GM23338 (cell line): Measurements from ENCODE around the gene TOR1AIP1. TPM values are rescaled to one million over a fixed set of nuclear protein-coding genes. Genes with fewer than 3 reads are reported as not detected.

Experiments
- ATAC-seq: fragments of 200-7000 bp; cut with Tn5 transposase; 3 replicates; pipeline ENCODE4 v1.9.1; 2020
- DNase-seq: peaks from one replicate; pipeline ENCODE4 v3.0.0-alpha.2; 2015; ENCODE audit warnings: low spot score
- H2AFZ ChIP-seq: fragments of 200-600 bp; sonication (generic); 2 replicates; pipeline ENCODE4 v1.8.0; 2016; ENCODE audit warnings: antibody characterized with exemption, mild to moderate bottlenecking, moderate library complexity
- H3F3A ChIP-seq: fragments of 200-600 bp; sonication (generic); replicated peaks from 2 replicates; pipeline ENCODE4 v1.8.0; 2017; ENCODE audit warnings: antibody characterized with exemption, mixed run types, low read depth
- H3K27ac ChIP-seq: fragments of 200-600 bp; sonication (generic); 2 replicates; pipeline ENCODE4 v1.6.1; 2016; ENCODE audit warnings: low read depth
- H3K27me3 ChIP-seq: fragments of 200-600 bp; sonication (generic); 2 replicates; pipeline ENCODE4 v1.8.0; 2016; ENCODE audit warnings: mild to moderate bottlenecking, mixed run types, moderate library complexity; ENCODE audit not compliant: insufficient read depth
- H3K36me3 ChIP-seq: fragments of 200-600 bp; sonication (generic); 2 replicates; pipeline ENCODE4 v1.8.0; 2016; ENCODE audit warnings: mild to moderate bottlenecking; ENCODE audit not compliant: insufficient read depth
- H3K4me1 ChIP-seq: fragments of 200-600 bp; sonication (generic); 2 replicates; pipeline ENCODE4 v1.8.0; 2016; ENCODE audit warnings: mild to moderate bottlenecking, moderate library complexity; ENCODE audit not compliant: insufficient read depth
- H3K4me2 ChIP-seq: fragments of 200-600 bp; sonication (generic); 2 replicates; pipeline ENCODE4 v1.7.1; 2017; ENCODE audit warnings: mixed run types
- H3K4me3 ChIP-seq: fragments of 200-600 bp; sonication (generic); 2 replicates; pipeline ENCODE4 v1.6.1; 2016; ENCODE audit warnings: mixed run types
- H3K79me2 ChIP-seq: fragments of 200-600 bp; sonication (generic); replicated peaks from 2 replicates; pipeline ENCODE4 v1.8.0; 2017; ENCODE audit warnings: mild to moderate bottlenecking; ENCODE audit not compliant: insufficient read depth
- H3K9me2 ChIP-seq: fragments of 200-600 bp; sonication (generic); 2 replicates; pipeline ENCODE4 v1.8.0; 2017; ENCODE audit not compliant: insufficient read depth
- H4K20me1 ChIP-seq: fragments of 200-600 bp; sonication (generic); replicated peaks from 2 replicates; pipeline ENCODE4 v1.8.0; 2017; ENCODE audit warnings: mild to moderate bottlenecking; ENCODE audit not compliant: insufficient read depth
- H3K27ac Mint-ChIP-seq: 2 replicates; pipeline ENCODE4 v1.8.0; 2020; ENCODE audit warnings: inconsistent platforms, mild to moderate bottlenecking, moderate library complexity, mixed read lengths
- H3K27me3 Mint-ChIP-seq: 3 replicates; pipeline ENCODE4 v1.8.0; 2022; ENCODE audit warnings: low read depth, mild to moderate bottlenecking, moderate library complexity, mixed read lengths, inconsistent platforms; ENCODE audit not compliant: insufficient read depth, poor library complexity
- H3K36me3 Mint-ChIP-seq: 3 replicates; pipeline ENCODE4 v1.8.0; 2021; ENCODE audit warnings: low read depth, mild to moderate bottlenecking, inconsistent platforms, moderate library complexity, mixed read lengths
- H3K4me1 Mint-ChIP-seq: 3 replicates; pipeline ENCODE4 v1.8.0; 2020; ENCODE audit warnings: mild to moderate bottlenecking, inconsistent platforms, mixed read lengths
- H3K4me3 Mint-ChIP-seq: 3 replicates; pipeline ENCODE4 v1.8.0; 2021; ENCODE audit warnings: moderate library complexity, mild to moderate bottlenecking, inconsistent platforms, mixed read lengths
- H3K9me3 Mint-ChIP-seq: 3 replicates; pipeline ENCODE4 v1.8.0; 2020; ENCODE audit warnings: moderate library complexity, mild to moderate bottlenecking, inconsistent platforms, mixed read lengths
- EZH2 ChIP-seq: fragments of 200-600 bp; sonication (generic); IDR thresholded peaks from one replicate; pipeline ENCODE4 v1.8.0; 2017; ENCODE audit warnings: antibody characterized with exemption, mild to moderate bottlenecking, low read depth; ENCODE audit not compliant: unreplicated experiment
- EZH2phosphoT487 ChIP-seq: fragments of 200-600 bp; sonication (generic); IDR thresholded peaks from one replicate; pipeline ENCODE4 v1.8.1; 2018; ENCODE audit warnings: antibody characterized with exemption; ENCODE audit not compliant: unreplicated experiment
- JUNB ChIP-seq: IDR thresholded peaks from one replicate; pipeline ENCODE4 v1.6.1; 2016; ENCODE audit warnings: antibody characterized with exemption; ENCODE audit not compliant: unreplicated experiment
- POLR2AphosphoS5 ChIP-seq: IDR thresholded peaks from 2 replicates; pipeline ENCODE4 v1.6.1; 2016; ENCODE audit warnings: antibody characterized with exemption, low read depth
- STAT1 ChIP-seq: IDR thresholded peaks from one replicate; pipeline ENCODE4 v1.6.1; 2016; ENCODE audit warnings: antibody characterized with exemption; ENCODE audit not compliant: unreplicated experiment
- ZNF114 ChIP-seq: fragments of 250-450 bp; sonication (Bioruptor Pico); IDR thresholded peaks from 2 replicates; pipeline ENCODE4 v1.5.0; 2020; ENCODE audit warnings: mild to moderate bottlenecking, moderate library complexity
- ZNF331 ChIP-seq: fragments of 250-450 bp; sonication (Bioruptor Pico); IDR thresholded peaks from 2 replicates; pipeline ENCODE4 v1.5.0; 2020; ENCODE audit warnings: low read depth, mild to moderate bottlenecking, moderate library complexity
- polyA plus RNA-seq: library from polyadenylated mRNA; unstranded; fragments of >200 nt; fragmentation: Nextera tagmentation; extraction: Ambion mirVana; gene quantifications from 2 replicates; pipeline ENCODE4 v1.2.1, GENCODE V29; 2016
- total RNA-seq: library from RNA; depleted of rRNA; stranded (reverse); fragments of >200 nt; shearing (Covaris generic); gene quantifications from 2 replicates; pipeline ENCODE4 v1.2.3, GENCODE V29; 2014
- TF ChIP-seq, protein P1 (sequence below), 2 experiments: fragments of 200-600 bp in 1 of 2; sonication (generic) in 1 of 2; conservative IDR thresholded peaks; 2 replicates each; pipeline versions ENCODE4 v1.5.1 to v1.6.1; 2016 to 2017; ENCODE audit warnings: antibody characterized with exemption in 2 of 2, low read depth in 2 of 2, mild to moderate bottlenecking in 2 of 2, moderate library complexity in 1 of 2
- TF ChIP-seq, protein P2 (sequence below): fragments of 250-450 bp; sonication (Bioruptor Pico); IDR thresholded peaks from 2 replicates; pipeline ENCODE4 v1.5.0; 2020; ENCODE audit warnings: mild to moderate bottlenecking, moderate library complexity
- TF ChIP-seq, protein P3 (sequence below): IDR thresholded peaks from 2 replicates; pipeline ENCODE4 v1.6.1; 2016; ENCODE audit warnings: antibody characterized with exemption
- TF ChIP-seq, protein P4 (sequence below): IDR thresholded peaks from one replicate; pipeline ENCODE4 v1.6.1; 2018; ENCODE audit warnings: antibody characterized with exemption; ENCODE audit not compliant: unreplicated experiment

Gene TOR1AIP1
- total and polyA plus RNA-seq, 2 experiments from 2014 or later, result 16.9 to 20.6 TPM

DNA sequence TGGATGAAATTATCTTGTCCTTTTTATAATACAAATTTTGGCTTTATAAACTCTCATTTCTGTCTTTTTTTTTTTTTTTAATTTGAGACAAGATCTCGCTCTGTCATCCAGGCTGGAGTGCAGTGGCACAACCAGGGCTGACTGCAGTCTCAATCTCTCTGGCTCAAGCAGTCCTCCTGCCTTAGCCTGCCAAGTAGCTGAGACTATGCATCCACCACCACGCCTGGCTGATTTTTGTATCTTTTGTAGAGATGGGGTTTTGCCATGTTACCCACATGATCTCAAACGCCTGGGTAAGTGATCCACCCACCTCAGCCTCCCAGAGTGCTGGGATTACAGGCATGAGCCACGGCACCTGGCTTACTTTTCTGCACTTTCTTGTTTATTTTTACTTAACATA lies 7.5 kb downstream of the TOR1AIP1 start:
- no peak for ATAC-seq

More for the DNA sequence above, 7.5 kb downstream of the TOR1AIP1 start:
- no peaks in the 10 kb centered on the region for H3K9me3 Mint-ChIP-seq
- DNase-seq, result no peak
- H3K27ac ChIP-seq, result no peak overlapping the region
- no peaks in the 10 kb centered on the region for H3F3A ChIP-seq
- H3K4me1 ChIP-seq, result no peaks in the 10 kb centered on the region
- no peaks in the 10 kb centered on the region for H3K27me3 ChIP-seq
- TF ChIP-seq, protein P1, sequence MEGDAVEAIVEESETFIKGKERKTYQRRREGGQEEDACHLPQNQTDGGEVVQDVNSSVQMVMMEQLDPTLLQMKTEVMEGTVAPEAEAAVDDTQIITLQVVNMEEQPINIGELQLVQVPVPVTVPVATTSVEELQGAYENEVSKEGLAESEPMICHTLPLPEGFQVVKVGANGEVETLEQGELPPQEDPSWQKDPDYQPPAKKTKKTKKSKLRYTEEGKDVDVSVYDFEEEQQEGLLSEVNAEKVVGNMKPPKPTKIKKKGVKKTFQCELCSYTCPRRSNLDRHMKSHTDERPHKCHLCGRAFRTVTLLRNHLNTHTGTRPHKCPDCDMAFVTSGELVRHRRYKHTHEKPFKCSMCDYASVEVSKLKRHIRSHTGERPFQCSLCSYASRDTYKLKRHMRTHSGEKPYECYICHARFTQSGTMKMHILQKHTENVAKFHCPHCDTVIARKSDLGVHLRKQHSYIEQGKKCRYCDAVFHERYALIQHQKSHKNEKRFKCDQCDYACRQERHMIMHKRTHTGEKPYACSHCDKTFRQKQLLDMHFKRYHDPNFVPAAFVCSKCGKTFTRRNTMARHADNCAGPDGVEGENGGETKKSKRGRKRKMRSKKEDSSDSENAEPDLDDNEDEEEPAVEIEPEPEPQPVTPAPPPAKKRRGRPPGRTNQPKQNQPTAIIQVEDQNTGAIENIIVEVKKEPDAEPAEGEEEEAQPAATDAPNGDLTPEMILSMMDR (conservative IDR thresholded peaks at IDR 0.05; ENCODE audit: low read depth in 2 of 2), result no peak
- TF ChIP-seq POLR2AphosphoS5 (no peak), STAT1 (no peak), EZH2phosphoT487 (no peak), JUNB (no peak), ZNF114 (CRISPR knock-in tag) (no peak), ZNF331 (CRISPR knock-in tag) (no peak), EZH2 (no peak)
- TF ChIP-seq, protein P2, sequence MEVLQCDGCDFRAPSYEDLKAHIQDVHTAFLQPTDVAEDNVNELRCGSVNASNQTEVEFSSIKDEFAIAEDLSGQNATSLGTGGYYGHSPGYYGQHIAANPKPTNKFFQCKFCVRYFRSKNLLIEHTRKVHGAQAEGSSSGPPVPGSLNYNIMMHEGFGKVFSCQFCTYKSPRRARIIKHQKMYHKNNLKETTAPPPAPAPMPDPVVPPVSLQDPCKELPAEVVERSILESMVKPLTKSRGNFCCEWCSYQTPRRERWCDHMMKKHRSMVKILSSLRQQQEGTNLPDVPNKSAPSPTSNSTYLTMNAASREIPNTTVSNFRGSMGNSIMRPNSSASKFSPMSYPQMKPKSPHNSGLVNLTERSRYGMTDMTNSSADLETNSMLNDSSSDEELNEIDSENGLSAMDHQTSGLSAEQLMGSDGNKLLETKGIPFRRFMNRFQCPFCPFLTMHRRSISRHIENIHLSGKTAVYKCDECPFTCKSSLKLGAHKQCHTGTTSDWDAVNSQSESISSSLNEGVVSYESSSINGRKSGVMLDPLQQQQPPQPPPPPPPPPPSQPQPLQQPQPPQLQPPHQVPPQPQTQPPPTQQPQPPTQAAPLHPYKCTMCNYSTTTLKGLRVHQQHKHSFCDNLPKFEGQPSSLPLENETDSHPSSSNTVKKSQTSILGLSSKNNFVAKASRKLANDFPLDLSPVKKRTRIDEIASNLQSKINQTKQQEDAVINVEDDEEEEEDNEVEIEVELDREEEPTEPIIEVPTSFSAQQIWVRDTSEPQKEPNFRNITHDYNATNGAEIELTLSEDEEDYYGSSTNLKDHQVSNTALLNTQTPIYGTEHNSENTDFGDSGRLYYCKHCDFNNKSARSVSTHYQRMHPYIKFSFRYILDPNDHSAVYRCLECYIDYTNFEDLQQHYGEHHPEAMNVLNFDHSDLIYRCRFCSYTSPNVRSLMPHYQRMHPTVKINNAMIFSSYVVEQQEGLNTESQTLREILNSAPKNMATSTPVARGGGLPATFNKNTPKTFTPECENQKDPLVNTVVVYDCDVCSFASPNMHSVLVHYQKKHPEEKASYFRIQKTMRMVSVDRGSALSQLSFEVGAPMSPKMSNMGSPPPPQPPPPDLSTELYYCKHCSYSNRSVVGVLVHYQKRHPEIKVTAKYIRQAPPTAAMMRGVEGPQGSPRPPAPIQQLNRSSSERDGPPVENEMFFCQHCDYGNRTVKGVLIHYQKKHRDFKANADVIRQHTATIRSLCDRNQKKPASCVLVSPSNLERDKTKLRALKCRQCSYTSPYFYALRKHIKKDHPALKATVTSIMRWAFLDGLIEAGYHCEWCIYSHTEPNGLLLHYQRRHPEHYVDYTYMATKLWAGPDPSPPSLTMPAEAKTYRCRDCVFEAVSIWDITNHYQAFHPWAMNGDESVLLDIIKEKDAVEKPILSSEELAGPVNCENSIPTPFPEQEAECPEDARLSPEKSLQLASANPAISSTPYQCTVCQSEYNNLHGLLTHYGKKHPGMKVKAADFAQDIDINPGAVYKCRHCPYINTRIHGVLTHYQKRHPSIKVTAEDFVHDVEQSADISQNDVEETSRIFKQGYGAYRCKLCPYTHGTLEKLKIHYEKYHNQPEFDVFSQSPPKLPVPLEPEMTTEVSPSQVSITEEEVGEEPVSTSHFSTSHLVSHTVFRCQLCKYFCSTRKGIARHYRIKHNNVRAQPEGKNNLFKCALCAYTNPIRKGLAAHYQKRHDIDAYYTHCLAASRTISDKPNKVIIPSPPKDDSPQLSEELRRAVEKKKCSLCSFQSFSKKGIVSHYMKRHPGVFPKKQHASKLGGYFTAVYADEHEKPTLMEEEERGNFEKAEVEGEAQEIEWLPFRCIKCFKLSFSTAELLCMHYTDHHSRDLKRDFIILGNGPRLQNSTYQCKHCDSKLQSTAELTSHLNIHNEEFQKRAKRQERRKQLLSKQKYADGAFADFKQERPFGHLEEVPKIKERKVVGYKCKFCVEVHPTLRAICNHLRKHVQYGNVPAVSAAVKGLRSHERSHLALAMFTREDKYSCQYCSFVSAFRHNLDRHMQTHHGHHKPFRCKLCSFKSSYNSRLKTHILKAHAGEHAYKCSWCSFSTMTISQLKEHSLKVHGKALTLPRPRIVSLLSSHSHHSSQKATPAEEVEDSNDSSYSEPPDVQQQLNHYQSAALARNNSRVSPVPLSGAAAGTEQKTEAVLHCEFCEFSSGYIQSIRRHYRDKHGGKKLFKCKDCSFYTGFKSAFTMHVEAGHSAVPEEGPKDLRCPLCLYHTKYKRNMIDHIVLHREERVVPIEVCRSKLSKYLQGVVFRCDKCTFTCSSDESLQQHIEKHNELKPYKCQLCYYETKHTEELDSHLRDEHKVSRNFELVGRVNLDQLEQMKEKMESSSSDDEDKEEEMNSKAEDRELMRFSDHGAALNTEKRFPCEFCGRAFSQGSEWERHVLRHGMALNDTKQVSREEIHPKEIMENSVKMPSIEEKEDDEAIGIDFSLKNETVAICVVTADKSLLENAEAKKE, result no peak
- TF ChIP-seq, protein P3, sequence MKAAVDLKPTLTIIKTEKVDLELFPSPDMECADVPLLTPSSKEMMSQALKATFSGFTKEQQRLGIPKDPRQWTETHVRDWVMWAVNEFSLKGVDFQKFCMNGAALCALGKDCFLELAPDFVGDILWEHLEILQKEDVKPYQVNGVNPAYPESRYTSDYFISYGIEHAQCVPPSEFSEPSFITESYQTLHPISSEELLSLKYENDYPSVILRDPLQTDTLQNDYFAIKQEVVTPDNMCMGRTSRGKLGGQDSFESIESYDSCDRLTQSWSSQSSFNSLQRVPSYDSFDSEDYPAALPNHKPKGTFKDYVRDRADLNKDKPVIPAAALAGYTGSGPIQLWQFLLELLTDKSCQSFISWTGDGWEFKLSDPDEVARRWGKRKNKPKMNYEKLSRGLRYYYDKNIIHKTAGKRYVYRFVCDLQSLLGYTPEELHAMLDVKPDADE, result no peak
- TF ChIP-seq, protein P4, sequence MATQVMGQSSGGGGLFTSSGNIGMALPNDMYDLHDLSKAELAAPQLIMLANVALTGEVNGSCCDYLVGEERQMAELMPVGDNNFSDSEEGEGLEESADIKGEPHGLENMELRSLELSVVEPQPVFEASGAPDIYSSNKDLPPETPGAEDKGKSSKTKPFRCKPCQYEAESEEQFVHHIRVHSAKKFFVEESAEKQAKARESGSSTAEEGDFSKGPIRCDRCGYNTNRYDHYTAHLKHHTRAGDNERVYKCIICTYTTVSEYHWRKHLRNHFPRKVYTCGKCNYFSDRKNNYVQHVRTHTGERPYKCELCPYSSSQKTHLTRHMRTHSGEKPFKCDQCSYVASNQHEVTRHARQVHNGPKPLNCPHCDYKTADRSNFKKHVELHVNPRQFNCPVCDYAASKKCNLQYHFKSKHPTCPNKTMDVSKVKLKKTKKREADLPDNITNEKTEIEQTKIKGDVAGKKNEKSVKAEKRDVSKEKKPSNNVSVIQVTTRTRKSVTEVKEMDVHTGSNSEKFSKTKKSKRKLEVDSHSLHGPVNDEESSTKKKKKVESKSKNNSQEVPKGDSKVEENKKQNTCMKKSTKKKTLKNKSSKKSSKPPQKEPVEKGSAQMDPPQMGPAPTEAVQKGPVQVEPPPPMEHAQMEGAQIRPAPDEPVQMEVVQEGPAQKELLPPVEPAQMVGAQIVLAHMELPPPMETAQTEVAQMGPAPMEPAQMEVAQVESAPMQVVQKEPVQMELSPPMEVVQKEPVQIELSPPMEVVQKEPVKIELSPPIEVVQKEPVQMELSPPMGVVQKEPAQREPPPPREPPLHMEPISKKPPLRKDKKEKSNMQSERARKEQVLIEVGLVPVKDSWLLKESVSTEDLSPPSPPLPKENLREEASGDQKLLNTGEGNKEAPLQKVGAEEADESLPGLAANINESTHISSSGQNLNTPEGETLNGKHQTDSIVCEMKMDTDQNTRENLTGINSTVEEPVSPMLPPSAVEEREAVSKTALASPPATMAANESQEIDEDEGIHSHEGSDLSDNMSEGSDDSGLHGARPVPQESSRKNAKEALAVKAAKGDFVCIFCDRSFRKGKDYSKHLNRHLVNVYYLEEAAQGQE, result no peak
- H3K4me1 Mint-ChIP-seq, result peaks cover under 1% of the 10 kb centered on the region
- H3K36me3 Mint-ChIP-seq, result peaks cover 19% of the 10 kb centered on the region
- H3K9me2 ChIP-seq, result no peaks in the 10 kb centered on the region
- H3K79me2 ChIP-seq, result peaks cover 6% of the 10 kb centered on the region
- H3K4me3 ChIP-seq, result no peak overlapping the region
- no peaks in the 10 kb centered on the region for H3K27me3 Mint-ChIP-seq
- H3K27ac Mint-ChIP-seq, result no peak overlapping the region
- 0 out of 2 replicates have a peak, but pooled peaks cover 3% of the 10 kb centered on the region for H4K20me1 ChIP-seq
- H2AFZ ChIP-seq, result no peak overlapping the region
- peaks cover 20% of the 10 kb centered on the region for H3K36me3 ChIP-seq
- H3K4me3 Mint-ChIP-seq, result no peak overlapping the region
- H3K4me2 ChIP-seq, result no peak overlapping the region
